ENCODE data around the gene TMEM52B. TPM values are rescaled to one million over a fixed set of nuclear protein-coding genes. Genes with fewer than 3 reads are reported as not detected.
"Not testable (repeated sequence)": the region's sequence is repeated elsewhere in the genome, so short reads cannot be mapped to it uniquely, and the experiment has no call there.

TMEM52B gene
- total RNA-seq, 1 experiment from 2014 or later = not detected

DNA sequence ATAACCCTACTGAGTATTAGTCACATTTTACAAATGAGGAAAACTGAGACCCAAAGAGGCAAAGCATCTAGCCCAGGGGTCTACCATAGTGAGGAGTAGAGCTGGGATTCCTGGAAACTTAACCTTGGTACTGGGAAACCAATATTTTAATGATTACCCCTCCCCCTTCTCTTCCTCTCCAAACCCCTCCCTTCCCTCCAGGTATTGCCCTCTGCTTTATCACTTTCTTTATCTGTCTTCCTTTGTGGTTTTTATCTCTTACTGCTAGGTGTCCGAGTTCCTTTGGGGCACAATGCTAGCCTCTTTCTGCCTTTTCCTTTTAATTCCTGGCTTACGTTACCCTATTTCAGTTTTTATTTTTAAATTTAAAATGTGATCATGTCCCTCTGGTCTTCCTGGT lies 36.6 kb downstream of the TMEM52B start:
- Histone ChIP-seq H3K9me3 (ENCODE audit: low read depth, low read length, poor library complexity, severe bottlenecking) (no peaks in the 10 kb centered on the region), H3K4me3 (ENCODE audit: low read depth, low read length, poor library complexity, severe bottlenecking) (no peak overlapping the region), H3K4me1 (ENCODE audit: insufficient read depth, low read length, poor library complexity, severe bottlenecking) (peaks cover 7% of the 10 kb centered on the region), H3K27me3 (replicated peaks; ENCODE audit: insufficient read depth, low read depth, low read length, poor library complexity) (no peaks in the 10 kb centered on the region), H3K36me3 (ENCODE audit: insufficient read depth, low read length, poor library complexity, severe bottlenecking) (peaks cover 21% of the 10 kb centered on the region), H3K27ac (ENCODE audit: low read depth, low read length, poor library complexity, severe bottlenecking) (no peak overlapping the region)
- no TSS peak for BruUV-seq (replicated peaks)
- intact Hi-C loops (cut with micrococcal nuclease; ENCODE audit: unreplicated experiment) = no loop called here
- POLR2A ChIA-PET (ENCODE audit: low non-redundant PET) = no interaction called here
- TF ChIP-seq EZH2 (IDR thresholded peaks at IDR 0.05; ENCODE audit: borderline replicate concordance, low read depth, low read length, poor library complexity, severe bottlenecking) (no peak), CTCF (conservative IDR thresholded peaks at IDR 0.05; ENCODE audit: low read depth, low read length) (no peak)
- CTCF ChIA-PET = no interaction called here
- no peak for DNase-seq (ENCODE audit: low spot score)

DNA sequence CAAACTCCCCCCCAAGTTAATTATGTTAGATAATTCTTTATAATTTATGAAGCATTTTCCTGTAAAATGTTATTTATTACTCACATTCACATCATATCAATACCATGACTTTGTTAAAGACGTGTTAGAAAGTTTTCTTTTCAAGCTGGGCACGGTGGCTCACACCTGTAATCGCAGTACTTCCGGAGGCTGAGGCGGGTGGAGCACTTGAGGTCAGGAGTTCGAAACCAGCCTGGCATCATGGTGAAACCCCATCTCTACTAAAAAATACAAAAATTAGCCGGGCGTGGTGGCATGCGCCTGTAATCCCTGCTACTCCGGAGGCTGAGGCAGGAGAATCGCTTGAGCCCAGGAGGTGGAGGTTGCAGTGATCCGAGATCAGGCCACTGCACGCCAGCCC lies 37.1 kb downstream of the TMEM52B start:
- BruUV-seq (replicated peaks); DNase-seq (ENCODE audit: low spot score); H3K27me3 ChIP-seq (replicated peaks; ENCODE audit: insufficient read depth, low read depth, low read length, poor library complexity); POLR2A ChIA-PET (ENCODE audit: low non-redundant PET); intact Hi-C loops (cut with micrococcal nuclease; ENCODE audit: unreplicated experiment); CTCF ChIA-PET; H3K4me3 ChIP-seq (ENCODE audit: low read depth, low read length, poor library complexity, severe bottlenecking); H3K9me3 ChIP-seq (ENCODE audit: low read depth, low read length, poor library complexity, severe bottlenecking); H3K27ac ChIP-seq (ENCODE audit: low read depth, low read length, poor library complexity, severe bottlenecking); H3K4me1 ChIP-seq (ENCODE audit: insufficient read depth, low read length, poor library complexity, severe bottlenecking): not testable (repeated sequence)
- H3K36me3 ChIP-seq (ENCODE audit: insufficient read depth, low read length, poor library complexity, severe bottlenecking) = peaks cover 26% of the 10 kb centered on the region

- ChIA-PET CTCF (no interaction called here), POLR2A (ENCODE audit: low non-redundant PET) (interaction anchor here (0.6 kb wide), 1 partner anchor 235 kb away, joined by 3 read pairs; no protein-coding TSS in a partner anchor)
- H3K36me3 ChIP-seq (ENCODE audit: insufficient read depth, low read length, poor library complexity, severe bottlenecking) = peaks cover 46% of the 10 kb centered on the region
Observed at GRCh38 chr12:10218021-10218420, 39.2 kb downstream of the TMEM52B start.

More at GRCh38 chr12:10218021-10218420, 39.2 kb downstream of the TMEM52B start:
- H3K27ac ChIP-seq (ENCODE audit: low read depth, low read length, poor library complexity, severe bottlenecking) = no peak overlapping the region
- no peak for DNase-seq (ENCODE audit: low spot score)
- H3K9me3 ChIP-seq (ENCODE audit: low read depth, low read length, poor library complexity, severe bottlenecking) = no peaks in the 10 kb centered on the region
- H3K4me1 ChIP-seq (ENCODE audit: insufficient read depth, low read length, poor library complexity, severe bottlenecking) = peaks cover 7% of the 10 kb centered on the region
- no TSS peak for BruUV-seq (replicated peaks)
- H3K27me3 ChIP-seq (replicated peaks; ENCODE audit: insufficient read depth, low read depth, low read length, poor library complexity) = no peaks in the 10 kb centered on the region
- no peak overlapping the region for H3K4me3 ChIP-seq (ENCODE audit: low read depth, low read length, poor library complexity, severe bottlenecking)
- intact Hi-C loops (cut with micrococcal nuclease; ENCODE audit: unreplicated experiment) = no loop called here
- no peak for TF ChIP-seq CTCF (conservative IDR thresholded peaks at IDR 0.05; ENCODE audit: low read depth, low read length)
- no peak for TF ChIP-seq EZH2 (IDR thresholded peaks at IDR 0.05; ENCODE audit: borderline replicate concordance, low read depth, low read length, poor library complexity, severe bottlenecking)

Data from A673 (cell line).